AG08395 (cell line): ENCODE results near the gene GLRA1.
"Not testable (repeated sequence)": the region's sequence is repeated elsewhere in the genome, so short reads cannot be mapped to it uniquely, and the experiment has no call there.

Experiments
- DNase-seq: peaks from one replicate; pipeline ENCODE4 v3.0.0; 2012; ENCODE audit warnings: mixed read lengths, low spot score

GLRA1 gene

GRCh38 chr5:151881621-151882225 is 42.9 kb downstream of the GLRA1 start:
- no peak for DNase-seq

DNA sequence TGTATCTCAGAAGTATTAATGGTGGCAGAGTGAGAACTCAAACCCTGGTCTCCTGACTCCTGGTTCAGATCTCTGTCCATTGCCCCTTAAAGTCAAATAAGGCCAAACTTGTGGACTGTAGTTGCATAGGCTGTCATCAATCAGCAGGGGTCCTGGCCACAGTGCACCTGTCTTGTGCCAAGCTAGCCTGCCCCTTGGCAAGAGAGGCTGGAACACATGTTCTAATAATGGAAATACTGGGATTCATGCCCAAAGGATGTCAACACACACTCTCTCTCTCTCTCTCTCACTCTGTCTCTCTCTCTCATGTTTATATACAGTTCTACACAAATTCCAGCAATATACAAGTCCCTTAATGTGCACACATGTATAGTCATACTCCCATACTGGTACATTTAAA is 44.3 kb downstream of the GLRA1 start:
- no peak for DNase-seq

- no peak for DNase-seq
Measured at GRCh38 chr5:151873701-151874100, 51.0 kb downstream of the GLRA1 start.

DNA sequence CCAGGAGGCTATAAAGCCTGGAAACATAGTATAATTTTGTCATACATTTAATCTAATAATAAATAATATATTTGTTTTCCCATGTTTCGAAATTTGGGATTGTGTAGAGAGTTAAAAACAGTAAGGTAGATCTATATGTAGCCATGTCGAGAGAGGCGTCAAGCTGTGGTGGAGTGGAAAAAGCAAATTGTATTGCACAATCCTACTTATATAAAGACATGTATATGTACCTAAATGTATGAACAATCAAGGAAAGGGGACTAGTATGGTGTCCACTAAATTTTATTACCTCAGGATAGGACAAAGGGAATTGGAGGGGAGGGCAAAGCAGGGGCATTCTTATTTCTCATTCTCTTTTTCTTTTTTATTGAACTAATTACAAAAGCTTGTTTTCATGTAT is 52.0 kb downstream of the GLRA1 start:
- no peak for DNase-seq

- peak; percentile 75 for DNase-seq
Measured at GRCh38 chr5:151870820-151871219, 53.8 kb downstream of the GLRA1 start.

GRCh38 chr5:151870271-151870670 is 54.4 kb downstream of the GLRA1 start:
- DNase-seq, result no peak

- no peak for DNase-seq
Measured at GRCh38 chr5:151869843-151870242, 54.8 kb downstream of the GLRA1 start.

DNA sequence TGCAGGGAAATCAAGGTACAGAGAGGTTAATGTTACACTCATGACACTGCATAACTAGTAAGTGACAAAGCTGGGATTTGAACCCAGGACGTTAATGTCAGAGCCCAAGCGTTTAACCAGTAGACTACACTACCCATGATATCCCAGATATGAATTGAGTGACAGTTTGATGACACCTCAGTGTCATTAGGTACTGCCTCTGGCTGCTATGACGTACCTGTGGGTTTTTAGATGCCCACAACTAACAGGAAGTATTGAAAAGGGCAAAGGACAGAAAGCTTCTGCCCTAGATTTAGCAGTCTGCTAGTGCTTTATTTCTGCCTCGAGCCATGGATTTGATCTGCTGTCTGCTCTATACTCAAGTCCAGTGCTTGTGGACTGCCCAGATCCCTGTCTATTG is 56.2 kb downstream of the GLRA1 start:
- DNase-seq, result no peak

DNA sequence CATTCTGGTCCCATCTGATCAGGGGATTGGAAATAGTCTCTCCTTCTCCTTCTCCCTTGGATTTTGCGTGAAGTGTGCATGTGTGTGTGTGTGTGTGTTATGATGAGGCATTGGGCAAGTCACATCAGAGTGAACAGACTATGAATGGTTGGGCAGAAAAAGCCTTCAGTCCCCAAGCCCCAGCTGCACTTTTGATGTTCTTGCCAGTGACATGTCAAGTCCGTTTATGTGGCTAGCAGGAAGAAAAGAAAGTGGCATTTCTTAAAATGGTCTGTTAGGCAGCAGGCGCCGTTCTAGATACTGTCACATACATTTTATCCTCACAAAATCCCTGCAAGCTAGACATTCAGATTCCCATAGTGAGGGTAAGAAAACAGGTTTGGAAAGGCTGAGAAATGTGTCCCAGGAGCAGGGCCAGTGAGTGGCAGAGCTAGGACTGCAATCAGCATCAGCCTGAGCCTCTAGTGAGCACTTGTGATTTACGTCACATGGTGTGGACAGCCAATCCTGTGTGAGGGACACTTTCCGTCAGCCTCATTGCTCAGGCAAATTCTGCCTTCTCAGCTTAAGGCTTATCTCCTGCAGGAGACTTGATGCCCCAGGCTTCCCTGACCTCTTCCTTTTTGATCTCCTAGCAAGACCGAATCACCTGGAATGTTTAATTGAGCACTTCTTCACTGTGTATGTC is 60.4 kb downstream of the GLRA1 start:
- no peak for DNase-seq

DNA sequence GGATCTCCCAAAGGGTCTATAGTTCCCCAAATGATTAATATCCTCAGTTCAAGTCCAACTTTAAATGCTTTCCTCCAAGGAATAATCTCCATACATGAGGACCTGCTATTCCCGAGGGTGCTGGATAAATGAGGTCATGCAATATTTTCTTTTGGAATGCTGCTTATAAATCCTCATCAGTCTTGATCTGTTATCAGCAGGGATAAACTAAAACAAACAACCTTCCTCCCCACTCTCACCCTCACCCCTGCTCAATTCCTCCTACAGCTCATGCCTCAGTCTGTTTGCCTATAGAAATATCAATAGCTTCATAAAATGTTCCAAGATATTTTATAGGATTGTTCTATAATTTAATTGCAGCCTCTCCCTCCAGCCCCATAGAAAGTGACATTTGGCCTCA is 61.1 kb downstream of the GLRA1 start:
- no peak for DNase-seq

DNA sequence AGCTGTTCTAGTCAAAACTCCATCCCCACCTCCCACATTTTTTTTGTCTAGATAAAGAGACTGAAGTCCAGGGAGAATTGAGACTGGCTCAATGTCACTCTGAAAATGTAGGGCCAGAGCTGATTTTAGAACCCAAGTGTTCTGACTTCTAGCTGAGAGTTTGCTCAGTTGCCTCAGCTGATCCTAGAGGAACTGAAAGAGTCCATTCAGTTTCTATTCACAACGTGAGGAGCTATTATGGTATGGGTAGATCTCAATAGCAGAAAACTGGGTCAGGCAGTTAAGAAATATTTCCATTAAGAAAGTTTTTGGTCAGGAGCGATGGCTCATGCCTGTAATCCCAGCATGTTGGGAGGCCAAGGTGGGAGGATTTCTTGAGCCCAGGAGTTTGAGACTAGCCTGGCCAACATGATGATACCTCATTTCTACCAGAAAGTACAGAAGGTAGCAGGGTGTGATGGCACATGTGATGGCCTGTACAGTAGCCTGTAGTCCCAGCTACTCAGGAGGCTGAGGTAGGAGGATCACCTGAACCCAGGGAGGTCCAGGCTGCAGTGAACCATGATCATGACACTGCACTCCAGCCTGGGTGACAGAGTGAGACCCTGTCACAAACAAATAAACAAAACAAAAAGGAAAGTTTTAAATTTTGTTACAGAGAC is 61.7 kb downstream of the GLRA1 start:
- no peak for DNase-seq

GRCh38 chr5:151860867-151861266 is 63.8 kb downstream of the GLRA1 start:
- not testable (repeated sequence) for DNase-seq

DNA sequence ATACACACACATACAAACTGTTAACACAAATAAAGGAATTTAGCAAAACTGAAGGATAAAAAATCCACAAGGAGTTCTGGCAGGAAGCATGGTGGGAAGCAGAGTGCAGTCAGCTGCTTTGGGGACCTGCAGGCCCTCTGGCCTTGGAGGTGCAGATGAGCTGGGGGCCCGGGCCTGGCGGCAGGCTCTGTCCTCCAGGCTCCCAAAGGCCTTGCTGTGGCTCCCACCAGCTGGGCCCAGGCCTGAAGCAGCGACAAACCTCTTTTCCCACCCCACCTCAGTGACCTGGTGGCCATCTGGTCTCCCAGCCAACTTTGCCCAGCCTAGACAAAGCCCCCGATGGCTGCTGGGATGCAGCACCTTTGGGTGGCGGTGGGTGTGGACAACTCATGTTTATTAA is 67.8 kb downstream of the GLRA1 start:
- no peak for DNase-seq

DNA sequence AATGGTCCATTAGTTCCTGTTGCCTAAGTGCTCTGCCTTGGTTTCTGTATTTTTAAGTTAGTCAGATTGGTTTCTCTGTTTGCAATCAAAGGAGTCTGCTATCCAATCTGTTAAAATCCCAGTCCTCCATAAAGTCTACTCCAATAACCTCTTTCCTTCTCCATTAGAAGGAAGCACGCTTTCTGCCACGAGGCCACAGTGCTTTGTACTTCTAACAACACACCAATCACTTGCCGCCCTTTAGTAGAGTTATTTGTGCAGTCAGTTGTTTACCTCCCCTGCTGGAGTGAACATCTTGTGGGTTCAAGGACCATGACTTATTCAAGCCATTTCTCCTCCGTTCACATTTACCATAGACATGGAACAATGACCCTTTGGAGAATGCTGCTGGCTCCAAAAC is 69.0 kb downstream of the GLRA1 start:
- no peak for DNase-seq

GRCh38 chr5:151847871-151848270 is 76.8 kb downstream of the GLRA1 start:
- DNase-seq, result no peak

DNA sequence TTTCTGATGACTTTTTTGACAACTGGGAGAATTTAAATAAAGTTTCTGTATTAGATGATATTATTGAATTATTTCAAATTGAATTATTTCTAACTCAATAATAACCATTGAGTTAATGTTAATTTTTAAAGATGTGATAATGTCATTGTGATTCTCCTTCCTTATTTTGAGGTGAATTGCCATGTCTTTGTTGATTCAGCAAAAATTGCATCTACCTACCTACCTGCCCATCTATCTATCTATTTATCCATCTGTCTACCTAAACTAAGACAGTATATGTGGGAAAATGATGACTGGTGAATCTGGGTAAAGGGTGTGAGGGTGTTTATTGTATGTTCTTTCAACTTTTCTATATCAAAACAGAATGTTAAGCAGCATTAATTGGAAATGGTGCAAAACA is 77.9 kb downstream of the GLRA1 start:
- no peak for DNase-seq

DNA sequence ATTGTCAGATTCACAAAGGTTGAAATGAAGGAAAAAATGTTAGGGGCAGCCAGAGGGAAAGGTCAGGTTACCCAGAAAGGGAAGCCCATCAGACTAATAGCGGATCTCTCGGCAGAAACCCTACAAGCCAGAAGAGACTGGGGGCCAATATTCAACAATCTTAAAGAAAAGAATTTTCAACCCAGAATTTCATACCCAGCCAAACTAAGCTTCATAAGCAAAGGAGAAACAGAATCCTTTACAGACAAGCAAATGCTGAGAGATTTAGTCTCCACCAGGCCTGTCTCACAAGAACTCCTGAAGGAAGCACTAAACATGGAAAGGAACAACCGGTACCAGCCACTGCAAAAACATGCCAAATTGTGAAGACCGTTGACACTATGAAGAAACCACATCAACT is 91.8 kb downstream of the GLRA1 start:
- DNase-seq, result not testable (repeated sequence)

- no peak for DNase-seq
Measured at GRCh38 chr5:151829370-151829769, 95.3 kb downstream of the GLRA1 start.

DNA sequence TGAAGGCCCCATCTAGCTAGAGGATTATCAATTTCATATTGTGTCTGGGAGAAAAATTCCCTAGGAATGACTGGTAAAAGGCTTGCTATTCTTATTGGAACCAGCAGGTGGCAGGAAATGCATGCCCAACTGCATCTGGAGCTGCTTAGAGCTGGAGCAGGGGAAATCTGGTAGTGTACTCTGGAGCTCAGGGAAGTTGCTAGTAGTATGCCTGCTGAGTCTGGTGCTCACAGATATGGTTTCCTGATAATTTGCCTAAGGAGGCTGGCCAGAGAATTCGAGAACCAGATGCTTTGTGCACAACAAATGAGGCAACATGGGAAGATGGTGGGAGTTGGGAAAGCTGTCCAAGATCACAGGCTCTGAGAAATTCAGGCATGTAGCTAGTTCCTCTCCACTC is 99.2 kb downstream of the GLRA1 start:
- peak; percentile 84 for DNase-seq

DNA sequence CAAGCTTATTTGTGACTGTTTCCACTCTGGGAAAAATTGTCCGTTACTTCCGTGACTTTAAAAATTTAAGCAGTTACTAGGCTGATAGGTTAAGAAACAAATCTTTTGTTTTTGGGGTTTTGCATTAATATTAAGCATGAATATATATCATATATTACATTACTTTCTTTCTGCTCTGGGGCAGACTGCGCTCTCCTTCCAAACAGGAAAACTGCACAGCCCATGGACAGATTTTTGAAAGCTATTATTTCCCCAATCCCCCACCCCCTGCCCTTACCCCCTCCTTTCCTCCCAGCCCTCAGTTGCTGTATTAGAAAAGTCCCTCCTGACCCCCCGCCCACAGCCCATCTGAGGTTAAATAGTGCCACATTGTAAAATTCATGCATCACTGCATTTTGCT is 102.5 kb downstream of the GLRA1 start:
- DNase-seq, result no peak

GRCh38 chr5:151820903-151821302 is 103.7 kb downstream of the GLRA1 start:
- no peak for DNase-seq

- no peak for DNase-seq
Measured at GRCh38 chr5:151820271-151820670, 104.4 kb downstream of the GLRA1 start.

- no peak for DNase-seq
Measured at GRCh38 chr5:151819830-151820229, 104.8 kb downstream of the GLRA1 start.

DNA sequence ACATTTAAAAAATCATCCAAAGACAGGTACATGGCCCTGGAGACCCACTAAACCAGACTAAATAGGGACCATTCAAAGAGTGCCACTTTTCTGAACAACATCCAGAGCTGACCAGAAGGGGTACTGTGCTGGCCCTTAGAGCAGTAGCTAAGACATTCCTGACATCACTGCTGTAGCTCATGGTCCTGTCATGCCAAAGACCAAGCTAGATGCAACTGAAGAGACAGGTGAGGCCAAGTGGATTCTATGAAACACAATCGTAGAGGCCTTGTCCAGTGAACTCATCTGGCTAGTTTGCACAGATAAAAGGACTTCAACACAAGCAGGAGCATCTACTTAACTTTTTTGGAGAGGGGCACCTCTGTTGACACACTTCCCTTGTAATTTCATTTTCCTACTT is 109.6 kb downstream of the GLRA1 start:
- DNase-seq, result no peak
